H1 (cell line): Measurements from ENCODE around the gene MNS1. TPM values are rescaled to one million over a fixed set of nuclear protein-coding genes. Genes with fewer than 3 reads are reported as not detected.

Experiments used
- CTCF ChIA-PET: fragments of 300-600 bp; sonication (Branson Sonifier 250); formaldehyde crosslinking; loops from one replicate; lab custom pipeline; 2021; ENCODE audit not compliant: partially characterized antibody; lab: Charles Lee
- POLR2A ChIA-PET: fragments of 300-600 bp; sonication (Branson Sonifier 250); formaldehyde crosslinking; loops from one replicate; lab custom pipeline; 2021; ENCODE audit warnings: inconsistent platforms; ENCODE audit not compliant: partially characterized antibody; lab: Charles Lee
- DNase-seq, 2 experiments: peaks; one replicate each; pipeline versions ENCODE4 v3.0.0 to v3.0.0-alpha.2; 2010 to 2022; ENCODE audit warnings: low spot score in 2 of 2, low read depth in 1 of 2, mixed read lengths in 1 of 2
- FAIRE-seq: peaks from 2 replicates; lab custom pipeline; 2011; peaks lifted over from hg19 to GRCh38; lab: Jason Lieb, UNC
- H2AFZ ChIP-seq: 2 replicates; pipeline ENCODE4 v1.8.1; 2012; ENCODE audit warnings: low read length, inconsistent platforms
- H2AK5ac ChIP-seq: 2 replicates; pipeline ENCODE4 v1.6.1; 2013; ENCODE audit warnings: low read depth, low read length
- H2BK120ac ChIP-seq: replicated peaks from 2 replicates; pipeline ENCODE3; 2013; ENCODE audit warnings: low read depth, low read length, inconsistent platforms
- H2BK12ac ChIP-seq: 2 replicates; pipeline ENCODE4 v1.6.1; 2013; ENCODE audit warnings: low read depth, low read length
- H2BK15ac ChIP-seq: 2 replicates; pipeline ENCODE4 v1.6.1; 2013; ENCODE audit warnings: low read length
- H2BK20ac ChIP-seq: 2 replicates; pipeline ENCODE4 v1.6.1; 2013; ENCODE audit warnings: low read length
- H2BK5ac ChIP-seq: 2 replicates; pipeline ENCODE4 v1.6.1; 2013; ENCODE audit warnings: low read depth, low read length
- H3K14ac ChIP-seq: 2 replicates; pipeline ENCODE4 v1.6.1; 2013; ENCODE audit warnings: inconsistent platforms; ENCODE audit not compliant: insufficient read length
- H3K18ac ChIP-seq: 2 replicates; pipeline ENCODE4 v1.6.1; 2013; ENCODE audit warnings: low read length; ENCODE audit errors: extremely low read depth
- H3K23ac ChIP-seq: 2 replicates; pipeline ENCODE4 v1.6.1; 2013; ENCODE audit warnings: inconsistent platforms; ENCODE audit not compliant: insufficient read length
- H3K23me2 ChIP-seq: 2 replicates; pipeline ENCODE4 v1.6.1; 2013; ENCODE audit warnings: low read depth, low read length
- H3K27ac ChIP-seq: 2 replicates; pipeline ENCODE4 v1.6.1; 2011; ENCODE audit warnings: low read depth, low read length, inconsistent platforms
- H3K27me3 ChIP-seq, 4 experiments: replicated peaks in 1 of 4; 1 replicate in 1 of 4; 2 replicates in 3 of 4; pipeline versions ENCODE4 v1.6.1 to v1.8.1; 2011 to 2013; ENCODE audit warnings: low read length in 3 of 4, mild to moderate bottlenecking in 3 of 4, inconsistent platforms in 2 of 4, mixed read lengths in 2 of 4, moderate library complexity in 1 of 4; ENCODE audit not compliant: control insufficient read depth in 3 of 4, insufficient read depth in 3 of 4; ENCODE audit errors: extremely low read depth in 1 of 4
- H3K36me3 ChIP-seq, 4 experiments: 2 replicates each; pipeline versions ENCODE4 v1.6.1 to v1.8.1; 2011 to 2013; ENCODE audit warnings: mild to moderate bottlenecking in 4 of 4, low read length in 3 of 4, moderate library complexity in 2 of 4, control low read depth in 1 of 4, inconsistent platforms in 1 of 4; ENCODE audit not compliant: insufficient read depth in 4 of 4, control insufficient read depth in 2 of 4
- H3K4ac ChIP-seq: replicated peaks from 2 replicates; pipeline ENCODE3; 2013; ENCODE audit warnings: low read length, low read depth, mixed read lengths, inconsistent platforms; ENCODE audit not compliant: insufficient read length
- H3K4me1 ChIP-seq, 4 experiments: replicated peaks in 1 of 4; 1 replicate in 1 of 4; 2 replicates in 3 of 4; pipeline versions ENCODE4 v1.6.1 to v1.8.1; 2011 to 2013; ENCODE audit warnings: low read length in 3 of 4, inconsistent platforms in 2 of 4, mixed read lengths in 1 of 4; ENCODE audit not compliant: insufficient read depth in 4 of 4, control insufficient read depth in 3 of 4
- H3K4me2 ChIP-seq, 2 experiments: 2 replicates each; pipeline versions ENCODE4 v1.6.1 to v1.8.1; 2011 to 2013; ENCODE audit warnings: low read depth in 2 of 2, low read length in 2 of 2, control low read depth in 1 of 2, inconsistent platforms in 1 of 2, mild to moderate bottlenecking in 1 of 2; ENCODE audit not compliant: insufficient read depth in 1 of 2
- H3K4me3 ChIP-seq, 4 experiments: fragments of 200-600, 300-600 bp in 1 of 4; sonication (generic), shearing (Covaris generic), sonication (Bioruptor Twin) in 1 of 4; 2 replicates each; pipeline versions ENCODE4 v1.5.1 to v1.8.1; 2011 to 2016; ENCODE audit warnings: low read length in 4 of 4, low read depth in 3 of 4, control low read depth in 2 of 4, inconsistent platforms in 2 of 4, mild to moderate bottlenecking in 2 of 4, mixed read lengths in 1 of 4, moderate library complexity in 1 of 4; ENCODE audit not compliant: insufficient read depth in 2 of 4; ENCODE audit errors: extremely low read depth in 1 of 4
- H3K56ac ChIP-seq: replicated peaks from 2 replicates; pipeline ENCODE3; 2013; ENCODE audit warnings: low read depth, mild to moderate bottlenecking, mixed read lengths, low read length, inconsistent platforms; ENCODE audit not compliant: insufficient read length
- H3K79me1 ChIP-seq: 2 replicates; pipeline ENCODE4 v1.6.1; 2013; ENCODE audit warnings: low read depth, low read length, control low read depth
- H3K79me2 ChIP-seq, 2 experiments: 2 replicates each; pipeline versions ENCODE4 v1.6.1 to v1.8.1; 2012 to 2013; ENCODE audit warnings: low read length in 2 of 2, mild to moderate bottlenecking in 2 of 2, inconsistent platforms in 1 of 2; ENCODE audit not compliant: insufficient read depth in 2 of 2, control insufficient read depth in 1 of 2
- H3K9ac ChIP-seq, 4 experiments: replicated peaks in 1 of 4; 1 replicate in 1 of 4; 2 replicates in 3 of 4; pipeline versions ENCODE4 v1.6.1 to v1.8.1; 2011 to 2013; ENCODE audit warnings: low read depth in 3 of 4, low read length in 3 of 4, control low read depth in 2 of 4, mild to moderate bottlenecking in 2 of 4, moderate library complexity in 2 of 4, inconsistent platforms in 1 of 4; ENCODE audit errors: extremely low read depth in 1 of 4
- H3K9me3 ChIP-seq, 2 experiments: 2 replicates each; pipeline versions ENCODE4 v1.6.1 to v1.8.1; 2012 to 2013; ENCODE audit warnings: mild to moderate bottlenecking in 2 of 2, moderate library complexity in 2 of 2, control low read depth in 1 of 2, inconsistent platforms in 1 of 2, low read depth in 1 of 2, low read length in 1 of 2, mixed read lengths in 1 of 2; ENCODE audit not compliant: insufficient read depth in 2 of 2
- H4K20me1 ChIP-seq, 2 experiments: replicated peaks in 1 of 2; 2 replicates each; pipeline versions ENCODE3 to v1.8.1; 2011 to 2013; ENCODE audit warnings: inconsistent platforms in 2 of 2, low read length in 2 of 2, mild to moderate bottlenecking in 1 of 2; ENCODE audit not compliant: insufficient read depth in 2 of 2, control insufficient read depth in 1 of 2
- H4K5ac ChIP-seq: 2 replicates; pipeline ENCODE4 v1.6.1; 2013; ENCODE audit warnings: low read length, low read depth, mixed read lengths, inconsistent platforms; ENCODE audit not compliant: insufficient read length
- H4K8ac ChIP-seq: 2 replicates; pipeline ENCODE4 v1.8.0; 2013; ENCODE audit warnings: mild to moderate bottlenecking, moderate library complexity, low read length, inconsistent platforms; ENCODE audit not compliant: insufficient read depth; ENCODE audit errors: extremely low read depth
- H4K91ac ChIP-seq: replicated peaks from 2 replicates; pipeline ENCODE3; 2013; ENCODE audit warnings: low read length, mixed read lengths, inconsistent platforms; ENCODE audit not compliant: insufficient read length
- BRCA1 ChIP-seq: IDR thresholded peaks from 2 replicates; pipeline ENCODE4 v1.6.1; 2012; ENCODE audit warnings: low read depth, low read length, improper control_type of control experiment
- CBX5 ChIP-seq: fragments of 300-800, 300-1000 bp; sonication (generic); IDR thresholded peaks from 2 replicates; pipeline ENCODE4 v1.7.1; 2016; ENCODE audit warnings: antibody characterized with exemption, low read length, low read depth
- CREB1 ChIP-seq: IDR thresholded peaks from 2 replicates; pipeline ENCODE4 v1.6.1; 2012; ENCODE audit warnings: inconsistent platforms
- MAFK ChIP-seq: IDR thresholded peaks from 2 replicates; pipeline ENCODE4 v1.6.1; 2012; ENCODE audit warnings: low read depth, mild to moderate bottlenecking, improper control_type of control experiment, low read length
- RBBP5 ChIP-seq: IDR thresholded peaks from 2 replicates; pipeline ENCODE4 v1.7.1; 2012; ENCODE audit warnings: low read depth, mild to moderate bottlenecking, inconsistent platforms, low read length, moderate library complexity, borderline replicate concordance
- RXRA ChIP-seq: IDR thresholded peaks from 2 replicates; pipeline ENCODE4 v1.6.1; 2011; ENCODE audit warnings: low read depth, mild to moderate bottlenecking, low read length, moderate library complexity; ENCODE audit not compliant: insufficient read depth
- SRF ChIP-seq: IDR thresholded peaks from 2 replicates; pipeline ENCODE4 v1.6.1; 2011; ENCODE audit warnings: mild to moderate bottlenecking, low read depth, low read length, moderate library complexity
- USF2 ChIP-seq: IDR thresholded peaks from 2 replicates; pipeline ENCODE4 v1.6.1; 2011; ENCODE audit warnings: low read length, improper control_type of control experiment
- ZNF274 ChIP-seq: IDR thresholded peaks from 2 replicates; pipeline ENCODE4 v1.7.0; 2012; ENCODE audit warnings: low read length, borderline replicate concordance; ENCODE audit errors: extremely low read depth
- WGBS, 2 experiments: shearing (Covaris generic) in 1 of 2; methylation state at CpG; one replicate each; pipeline versions ENCODE4 v1.1.6 to v1.1.7; 2013 to 2015; ENCODE audit warnings: low lambda C conversion rate in 2 of 2, mixed read lengths in 2 of 2, inconsistent platforms in 1 of 2, low coverage in 1 of 2, missing lambda C conversion rate in 1 of 2; ENCODE audit not compliant: insufficient replicate concordance in 2 of 2, insufficient coverage in 1 of 2, insufficient read length in 1 of 2; ENCODE audit errors: extremely low coverage in 1 of 2, missing lambda C conversion rate in 1 of 2; 5-methylcytosine and 5-hydroxymethylcytosine counted together
- polyA plus RNA-seq, 7 experiments: library from polyadenylated mRNA; depleted of rRNA in 3 of 7; stranded (reverse) in 5 of 7; unstranded in 2 of 7; fragments of >200 nt in 5 of 7; fragments of 200-250 nt in 2 of 7; gene quantifications; 1 replicate in 5 of 7; 2 replicates in 1 of 7; 4 replicates in 1 of 7; pipeline versions ENCODE4 v1.2.1 to v1.2.3, GENCODE V29; 2011 to 2013; ENCODE audit warnings: missing spikeins in 2 of 7, mixed read lengths in 2 of 7
- total RNA-seq: library from RNA; stranded (reverse); fragmentation: NEBNext Ultra II Directional; extraction: Animal tissue kit (Norgen Biotek cat#: 25700); gene quantifications from 2 replicates; pipeline ENCODE4 v1.2.1, GENCODE V29; 2021

MNS1 gene
- total and polyA plus RNA-seq, 2 of the 8 experiments (the other 6 are each of a cell fraction or from before 2014, with no cell fraction given): 0.57 TPM; not detected in 1

- H3K9ac ChIP-seq: no peak overlapping the region
- TF ChIP-seq RXRA: no peak
- TF ChIP-seq ZNF274: no peak
- TF ChIP-seq BRCA1: no peak
- no peak for TF ChIP-seq RBBP5
- no peak for TF ChIP-seq MAFK
- TF ChIP-seq USF2: no peak
- TF ChIP-seq SRF: no peak
- TF ChIP-seq CBX5: no peak
- TF ChIP-seq CREB1: no peak
- H3K79me2 ChIP-seq: no peaks in the 10 kb centered on the region
- H3K23ac ChIP-seq: no peak overlapping the region
- H4K91ac ChIP-seq: no peak overlapping the region
- H3K23me2 ChIP-seq: no peaks in the 10 kb centered on the region
- H3K27ac ChIP-seq: no peak overlapping the region
- H3K36me3 ChIP-seq: no peaks in the 10 kb centered on the region; a peak in 1 of 8 replicates
- CTCF ChIA-PET: no interaction called here
- no peak overlapping the region for H2AK5ac ChIP-seq
- no peak overlapping the region for H3K4ac ChIP-seq
- H2BK120ac ChIP-seq: no peak overlapping the region
- no peak overlapping the region for H3K18ac ChIP-seq
- DNase-seq (no peak), FAIRE-seq (no peak)
- no peaks in the 10 kb centered on the region for H3K79me1 ChIP-seq
- no peaks in the 10 kb centered on the region for H3K27me3 ChIP-seq
- no peak overlapping the region for H3K14ac ChIP-seq
- POLR2A ChIA-PET: no interaction called here
- H4K20me1 ChIP-seq: no peaks in the 10 kb centered on the region
- no peak overlapping the region for H3K4me2 ChIP-seq
- H2BK5ac ChIP-seq: no peak overlapping the region
- H3K4me3 ChIP-seq: no peak overlapping the region
- H2BK15ac ChIP-seq: no peak overlapping the region
- WGBS, 2 experiments: 93% methylated on average over 2 of the region's 2 CpGs; no CpG with 5 or more reads in 1 of the 2 experiments
- no peak overlapping the region for H2AFZ ChIP-seq
- no peak overlapping the region for H2BK20ac ChIP-seq
- no peak overlapping the region for H4K8ac ChIP-seq
- H4K5ac ChIP-seq: no peak overlapping the region
- H3K4me1 ChIP-seq: no peaks in the 10 kb centered on the region
- H2BK12ac ChIP-seq: no peak overlapping the region
- H3K56ac ChIP-seq: no peak overlapping the region
- H3K9me3 ChIP-seq: no peaks in the 10 kb centered on the region
These were observed 5.8 kb downstream of the MNS1 start for GRCh38 chr15:56459096-56459495.
